Measurements from ENCODE around the gene FNDC3B. TPM values are rescaled to one million over a fixed set of nuclear protein-coding genes. Genes with fewer than 3 reads are reported as not detected.

FNDC3B gene
- total RNA-seq, 1 donor from 2014 or later, result 29.0 TPM

DNA sequence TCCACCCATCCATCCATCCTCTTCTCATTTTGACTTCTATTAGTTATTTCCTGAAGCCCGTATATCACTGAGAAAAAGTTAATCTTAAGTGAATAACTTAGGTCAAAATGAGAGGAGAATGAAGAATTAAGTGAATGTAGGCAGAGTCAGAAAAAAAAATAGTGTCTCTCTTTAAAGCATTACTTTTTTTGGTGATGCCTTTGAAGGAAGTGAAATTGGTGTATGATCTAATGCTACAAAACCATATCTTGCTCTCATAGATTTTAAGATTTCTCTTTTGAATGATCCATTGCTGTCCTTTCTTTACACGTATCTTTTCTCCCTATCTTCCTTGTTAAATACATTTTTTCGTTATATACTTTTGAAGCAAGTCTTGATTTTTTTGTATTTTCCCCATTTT is 23.4 kb downstream of the FNDC3B start:
- intact Hi-C loops (cut with micrococcal nuclease), result no loop called here
- Mint-ChIP-seq H3K4me1 (ENCODE audit: low read depth) (peaks cover 49% of the 10 kb centered on the region), H3K27ac (no peak overlapping the region), H3K9me3 (peaks cover 3% of the 10 kb centered on the region), H3K27me3 (ENCODE audit: insufficient read depth) (no peaks in the 10 kb centered on the region), H3K36me3 (ENCODE audit: low read depth) (peaks cover 7% of the 10 kb centered on the region), H3K4me3 (no peak overlapping the region)
- no peak for DNase-seq (ENCODE audit: low spot score)

DNA sequence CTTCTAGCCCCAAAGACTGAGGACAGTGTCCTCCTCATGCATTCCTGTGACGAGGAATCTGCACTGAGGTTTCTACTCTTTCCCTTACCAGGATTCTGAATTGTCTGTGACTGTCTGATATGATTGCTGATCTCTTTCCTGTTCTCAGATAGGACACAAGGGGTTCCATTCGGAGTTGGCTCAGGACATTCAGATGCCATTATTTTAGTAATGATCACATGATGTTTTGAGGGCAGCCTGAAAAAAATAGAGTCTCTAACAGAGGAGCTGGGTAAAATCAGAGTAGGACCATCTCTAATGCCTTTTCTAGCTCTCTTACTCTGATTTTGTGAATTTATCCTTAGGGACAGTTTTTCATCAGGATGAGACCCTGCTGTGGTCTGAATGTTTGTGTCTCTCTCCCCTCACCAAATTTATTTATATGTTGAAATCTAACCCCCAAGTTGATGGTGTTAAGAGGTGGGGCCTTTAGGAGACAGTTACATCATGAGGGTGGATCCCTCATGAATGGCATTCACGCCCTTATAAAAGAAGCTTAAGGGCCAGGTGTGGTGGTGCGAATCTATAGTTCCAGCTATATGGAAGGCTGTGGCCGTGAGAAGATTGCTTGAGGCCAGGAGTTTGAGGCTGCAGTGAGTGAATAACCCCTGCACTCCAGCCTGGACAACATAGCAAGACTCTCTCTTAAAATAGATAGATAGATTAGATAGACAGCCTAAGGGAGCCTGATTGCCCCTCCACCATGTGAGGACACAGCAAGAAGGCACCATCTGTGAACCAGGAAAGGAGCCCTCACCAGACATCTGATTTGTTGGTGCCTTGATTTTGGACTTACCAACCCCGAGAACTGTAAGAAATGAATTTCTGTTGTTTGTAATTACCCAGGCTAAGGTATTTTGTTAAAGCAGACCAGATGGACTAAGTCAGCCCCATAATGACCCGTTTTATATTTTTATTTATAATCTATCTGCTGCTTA is 24.4 kb downstream of the FNDC3B start:
- H3K27me3 Mint-ChIP-seq (ENCODE audit: insufficient read depth), result no peaks in the 10 kb centered on the region
- intact Hi-C loops (cut with micrococcal nuclease), result no loop called here

DNA sequence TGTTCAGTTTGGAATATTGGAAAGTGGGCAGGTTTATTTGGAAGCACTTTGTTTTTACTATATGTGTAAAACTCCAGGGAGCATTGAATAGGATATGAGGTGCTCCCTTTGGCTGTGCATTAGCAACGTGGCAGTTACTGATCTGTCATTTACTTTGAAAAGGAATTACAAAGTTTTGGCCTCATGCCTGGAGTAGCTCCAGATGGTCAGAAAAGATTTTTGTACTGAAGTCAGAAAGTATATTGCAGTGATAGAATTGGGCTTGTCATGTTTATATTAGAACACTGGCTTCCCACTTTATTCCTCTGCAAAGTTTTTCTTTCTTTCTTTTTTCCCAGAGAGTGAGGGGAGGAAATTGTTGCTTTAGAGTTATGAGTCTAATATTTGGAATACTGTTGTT is 26.1 kb downstream of the FNDC3B start:
- no peak for DNase-seq (ENCODE audit: low spot score)

More for the DNA sequence above, 24.4 kb downstream of the FNDC3B start:
- no peak overlapping the region for H3K4me3 Mint-ChIP-seq
- peaks cover 3% of the 10 kb centered on the region for H3K9me3 Mint-ChIP-seq
- peaks cover 7% of the 10 kb centered on the region for H3K36me3 Mint-ChIP-seq (ENCODE audit: low read depth)
- no peak overlapping the region for H3K27ac Mint-ChIP-seq
- no peak for DNase-seq (ENCODE audit: low spot score)
- H3K4me1 Mint-ChIP-seq (ENCODE audit: low read depth), result peaks cover 49% of the 10 kb centered on the region

DNA sequence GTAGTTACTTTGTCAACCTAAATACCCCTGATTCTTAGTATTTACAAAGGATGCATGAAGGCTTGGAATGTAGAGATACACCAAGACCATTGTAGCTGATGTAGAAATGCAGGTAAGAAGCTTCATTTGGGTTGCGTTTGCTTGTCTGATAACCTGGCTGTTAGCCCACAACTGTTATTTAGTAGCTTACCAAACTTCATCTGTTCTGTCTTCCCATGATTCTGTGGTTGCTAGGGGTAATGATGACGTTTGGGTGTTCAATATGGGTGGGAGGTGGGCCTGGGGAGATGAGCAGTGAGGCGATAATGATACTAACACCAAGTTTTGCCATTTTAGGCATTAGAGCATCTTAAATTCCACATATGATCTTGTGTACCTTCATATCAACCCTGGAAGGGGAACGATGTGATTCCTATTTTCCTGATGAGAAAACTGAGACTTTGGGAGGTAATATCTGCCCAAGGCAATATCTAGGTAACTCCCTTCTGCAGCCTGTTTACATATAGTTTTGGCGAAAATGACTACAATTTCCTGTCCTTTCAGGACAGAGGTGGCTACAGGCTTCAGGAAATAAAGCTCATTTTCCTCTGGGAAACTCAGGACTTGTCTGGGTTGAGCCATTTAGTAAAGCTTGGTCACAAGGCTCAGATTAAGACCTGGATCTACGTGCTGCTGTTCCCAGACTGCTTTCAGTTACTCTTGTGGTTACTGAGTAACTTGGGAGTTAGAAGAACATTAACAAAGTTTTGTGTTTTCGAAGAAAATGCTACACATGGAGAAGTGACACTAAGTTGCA is 26.8 kb downstream of the FNDC3B start:
- H3K4me3 Mint-ChIP-seq, result no peak overlapping the region
- H3K9me3 Mint-ChIP-seq, result peaks cover 3% of the 10 kb centered on the region
- H3K4me1 Mint-ChIP-seq (ENCODE audit: low read depth), result peaks cover 49% of the 10 kb centered on the region
- no peaks in the 10 kb centered on the region for H3K27me3 Mint-ChIP-seq (ENCODE audit: insufficient read depth)
- H3K27ac Mint-ChIP-seq, result no peak overlapping the region
- peaks cover 6% of the 10 kb centered on the region for H3K36me3 Mint-ChIP-seq (ENCODE audit: low read depth)
- no peak for DNase-seq (ENCODE audit: low spot score)
- intact Hi-C loops (cut with micrococcal nuclease), result no loop called here

More for the DNA sequence above, 26.1 kb downstream of the FNDC3B start:
- peaks cover 49% of the 10 kb centered on the region for H3K4me1 Mint-ChIP-seq (ENCODE audit: low read depth)
- H3K27ac Mint-ChIP-seq, result no peak overlapping the region
- H3K27me3 Mint-ChIP-seq (ENCODE audit: insufficient read depth), result no peaks in the 10 kb centered on the region
- peaks cover 3% of the 10 kb centered on the region for H3K9me3 Mint-ChIP-seq
- H3K36me3 Mint-ChIP-seq (ENCODE audit: low read depth), result peaks cover 7% of the 10 kb centered on the region
- H3K4me3 Mint-ChIP-seq, result no peak overlapping the region
- intact Hi-C loops (cut with micrococcal nuclease), result no loop called here

DNA sequence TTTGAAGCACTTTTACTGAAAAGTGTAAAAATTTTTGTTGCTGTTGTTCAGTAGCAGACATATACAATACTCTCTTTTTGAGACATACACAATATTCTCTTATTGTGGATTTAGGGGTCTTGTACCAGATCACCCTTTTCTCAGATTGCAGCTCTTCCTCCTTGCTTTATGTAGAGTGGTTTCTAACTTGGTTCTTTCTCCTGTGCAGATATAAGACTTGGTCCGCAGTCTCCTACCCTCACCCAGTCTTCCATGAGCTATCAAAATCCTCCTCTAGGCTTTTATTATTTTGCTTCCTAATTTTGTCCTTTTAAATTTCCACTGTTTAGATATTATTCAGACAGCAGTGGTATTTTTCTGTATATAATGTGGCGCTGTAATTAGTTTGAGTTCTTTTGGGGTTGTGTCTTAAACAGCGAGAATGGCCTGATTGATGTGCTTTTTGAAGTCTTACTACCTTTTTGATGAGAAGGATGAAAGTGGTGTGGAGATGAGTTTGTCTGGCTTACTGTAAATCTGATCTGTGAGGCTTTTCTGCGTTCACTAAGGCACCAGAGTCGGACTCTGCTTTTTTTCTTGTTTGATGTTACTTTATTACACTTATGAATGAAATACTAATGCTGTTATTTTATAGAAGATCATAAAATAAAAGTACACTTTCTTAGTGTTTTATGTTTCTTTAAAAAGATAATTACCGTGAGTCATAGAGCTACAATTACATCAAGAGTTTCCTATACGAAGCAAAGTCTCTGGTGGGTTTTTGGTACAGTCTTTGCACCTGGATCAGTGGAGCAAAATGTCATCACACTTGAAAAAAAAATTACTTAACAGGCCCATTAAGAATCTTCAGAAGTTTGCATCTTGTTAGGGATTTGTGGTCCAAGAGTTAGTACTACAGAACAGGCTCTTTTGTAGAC is 27.8 kb downstream of the FNDC3B start:
- no peak for DNase-seq (ENCODE audit: low spot score)
- Mint-ChIP-seq H3K36me3 (ENCODE audit: low read depth) (peaks cover 6% of the 10 kb centered on the region), H3K27me3 (ENCODE audit: insufficient read depth) (no peaks in the 10 kb centered on the region), H3K4me3 (no peak overlapping the region), H3K27ac (no peak overlapping the region), H3K4me1 (ENCODE audit: low read depth) (peaks cover 42% of the 10 kb centered on the region), H3K9me3 (peaks cover 3% of the 10 kb centered on the region)
- intact Hi-C loops (cut with micrococcal nuclease), result no loop called here

DNA sequence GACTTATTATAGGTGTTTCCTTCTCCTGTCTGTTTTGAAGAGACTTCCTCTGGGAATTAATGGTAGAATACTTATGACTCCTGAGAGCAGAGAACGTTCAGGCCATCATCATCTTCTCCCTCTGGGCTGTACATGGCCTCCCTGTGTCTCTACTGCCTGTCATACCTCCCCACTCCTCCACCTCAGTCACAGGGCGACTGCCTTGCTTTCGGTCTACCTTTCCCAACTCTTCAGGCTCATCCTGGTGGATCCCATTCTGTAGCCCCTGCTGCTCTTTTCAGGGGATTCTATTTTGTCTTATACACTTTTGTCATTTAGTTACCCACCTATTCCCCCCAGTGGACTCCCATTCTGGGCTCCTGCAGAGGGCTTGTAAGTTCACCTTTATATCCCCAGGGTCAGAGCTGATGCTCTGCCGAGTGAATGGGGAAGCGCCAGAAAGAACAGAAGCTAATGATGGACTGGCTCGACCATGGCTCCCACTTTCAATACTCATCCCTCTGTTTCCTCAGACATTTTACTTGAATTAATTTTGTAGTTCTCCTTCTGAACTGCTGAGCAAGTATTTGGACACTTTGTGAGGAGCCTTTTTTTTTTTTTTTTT is 28.6 kb downstream of the FNDC3B start:
- intact Hi-C loops (cut with micrococcal nuclease), result no loop called here

DNA sequence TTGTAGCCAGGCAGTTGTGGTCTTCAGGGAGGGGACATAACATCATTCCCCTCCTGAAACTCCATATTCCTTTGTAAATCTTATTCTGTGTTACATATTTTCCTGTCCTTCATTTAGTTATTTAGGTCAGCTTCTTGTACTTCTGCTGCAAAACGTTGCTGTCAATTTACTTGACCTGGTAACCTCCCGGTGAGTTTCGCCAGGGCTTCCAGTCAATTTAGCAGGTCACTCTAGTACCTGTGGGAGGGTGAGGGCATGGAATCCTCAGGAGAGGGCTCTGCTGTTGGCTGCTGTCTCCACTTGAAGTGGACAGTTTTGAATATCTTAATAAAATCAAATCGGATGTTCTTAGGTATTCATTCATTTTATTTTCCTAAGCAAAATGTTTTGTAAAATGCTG is 29.6 kb downstream of the FNDC3B start:
- DNase-seq (ENCODE audit: low spot score), result no peak
- peaks cover 4% of the 10 kb centered on the region for H3K36me3 Mint-ChIP-seq (ENCODE audit: low read depth)
- peaks cover 2% of the 10 kb centered on the region for H3K9me3 Mint-ChIP-seq
- H3K4me1 Mint-ChIP-seq (ENCODE audit: low read depth), result peaks cover 31% of the 10 kb centered on the region
- H3K27me3 Mint-ChIP-seq (ENCODE audit: insufficient read depth), result no peaks in the 10 kb centered on the region
- H3K4me3 Mint-ChIP-seq, result no peak overlapping the region
- no peak overlapping the region for H3K27ac Mint-ChIP-seq
- intact Hi-C loops (cut with micrococcal nuclease), result no loop called here

More for the DNA sequence above, 28.6 kb downstream of the FNDC3B start:
- DNase-seq (ENCODE audit: low spot score), result no peak
- Mint-ChIP-seq H3K4me3 (no peak overlapping the region), H3K4me1 (ENCODE audit: low read depth) (peaks cover 34% of the 10 kb centered on the region), H3K9me3 (peaks cover 3% of the 10 kb centered on the region), H3K27ac (no peak overlapping the region), H3K36me3 (ENCODE audit: low read depth) (peaks cover 5% of the 10 kb centered on the region), H3K27me3 (ENCODE audit: insufficient read depth) (no peaks in the 10 kb centered on the region)

DNA sequence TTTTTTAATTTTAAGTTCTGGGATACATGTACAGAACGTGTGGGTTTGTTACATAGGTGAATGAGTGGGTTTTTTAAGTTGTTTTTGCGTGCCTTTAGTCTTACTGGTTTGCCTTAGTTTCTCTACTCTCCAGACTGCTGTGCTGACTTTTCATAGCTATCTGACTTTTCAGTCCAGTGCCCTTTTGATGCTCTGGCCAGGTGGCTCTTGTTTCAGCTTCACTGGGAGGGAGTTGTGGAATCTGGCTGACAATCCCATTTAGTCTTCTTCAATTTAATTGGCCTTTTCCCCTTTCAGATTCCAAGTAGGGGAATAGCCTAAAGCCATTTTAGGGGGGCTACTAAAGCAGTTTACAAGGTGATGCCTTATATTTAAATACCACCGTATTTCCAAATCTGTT is 30.1 kb downstream of the FNDC3B start:
- intact Hi-C loops (cut with micrococcal nuclease), result no loop called here
- Mint-ChIP-seq H3K36me3 (ENCODE audit: low read depth) (peaks cover 4% of the 10 kb centered on the region), H3K27me3 (ENCODE audit: insufficient read depth) (no peaks in the 10 kb centered on the region), H3K4me1 (ENCODE audit: low read depth) (peaks cover 32% of the 10 kb centered on the region), H3K27ac (no peak overlapping the region), H3K9me3 (no peaks in the 10 kb centered on the region), H3K4me3 (no peak overlapping the region)
- DNase-seq (ENCODE audit: low spot score), result no peak

DNA sequence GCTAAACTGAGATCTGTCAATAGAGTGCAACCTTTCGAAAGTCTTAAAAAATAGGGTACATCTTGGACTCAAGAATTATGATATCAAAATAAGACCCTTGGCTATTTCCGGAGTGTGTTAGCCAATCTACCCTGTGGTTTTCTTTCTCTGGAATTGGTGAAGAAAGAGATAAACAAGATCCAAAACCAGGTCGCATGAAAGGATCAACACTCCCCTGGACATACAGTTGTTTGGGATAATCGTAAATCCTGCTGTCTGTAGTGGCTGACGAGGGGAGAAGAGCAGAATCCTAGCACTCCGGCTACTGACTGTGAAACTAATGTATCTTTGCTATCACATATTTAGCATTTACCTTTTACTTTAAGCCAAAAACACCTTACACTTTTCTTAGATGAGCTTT is 30.9 kb downstream of the FNDC3B start:
- Mint-ChIP-seq H3K4me3 (no peak overlapping the region), H3K27me3 (ENCODE audit: insufficient read depth) (no peaks in the 10 kb centered on the region), H3K36me3 (ENCODE audit: low read depth) (peaks cover 4% of the 10 kb centered on the region), H3K27ac (no peak overlapping the region), H3K9me3 (no peaks in the 10 kb centered on the region), H3K4me1 (ENCODE audit: low read depth) (peaks cover 32% of the 10 kb centered on the region)
- no peak for DNase-seq (ENCODE audit: low spot score)
- intact Hi-C loops (cut with micrococcal nuclease), result no loop called here

DNA sequence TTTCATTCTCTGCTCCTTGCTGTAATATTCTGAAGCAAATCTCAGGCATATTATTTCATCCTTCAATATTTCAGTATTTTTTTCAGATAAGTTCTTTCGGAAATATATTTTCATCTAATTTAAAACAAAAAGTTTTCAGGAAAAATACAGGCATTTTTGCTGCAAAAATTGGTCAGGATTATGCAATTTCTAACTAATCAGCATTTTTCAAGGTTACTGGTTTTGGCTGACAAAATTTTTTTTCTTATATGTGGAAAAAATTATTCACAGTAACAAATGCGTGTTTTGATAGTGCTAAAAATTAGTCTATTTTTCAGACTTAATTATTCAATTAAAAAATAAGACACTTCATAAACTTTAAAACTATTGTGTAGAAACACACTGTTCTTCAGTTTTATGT is 31.4 kb downstream of the FNDC3B start:
- H3K36me3 Mint-ChIP-seq (ENCODE audit: low read depth), result peaks cover 7% of the 10 kb centered on the region
- no peaks in the 10 kb centered on the region for H3K27me3 Mint-ChIP-seq (ENCODE audit: insufficient read depth)
- peaks cover 27% of the 10 kb centered on the region for H3K4me1 Mint-ChIP-seq (ENCODE audit: low read depth)
- H3K4me3 Mint-ChIP-seq, result no peak overlapping the region
- H3K9me3 Mint-ChIP-seq, result peaks cover 2% of the 10 kb centered on the region
- intact Hi-C loops (cut with micrococcal nuclease), result no loop called here
- no peak for DNase-seq (ENCODE audit: low spot score)
- no peak overlapping the region for H3K27ac Mint-ChIP-seq

DNA sequence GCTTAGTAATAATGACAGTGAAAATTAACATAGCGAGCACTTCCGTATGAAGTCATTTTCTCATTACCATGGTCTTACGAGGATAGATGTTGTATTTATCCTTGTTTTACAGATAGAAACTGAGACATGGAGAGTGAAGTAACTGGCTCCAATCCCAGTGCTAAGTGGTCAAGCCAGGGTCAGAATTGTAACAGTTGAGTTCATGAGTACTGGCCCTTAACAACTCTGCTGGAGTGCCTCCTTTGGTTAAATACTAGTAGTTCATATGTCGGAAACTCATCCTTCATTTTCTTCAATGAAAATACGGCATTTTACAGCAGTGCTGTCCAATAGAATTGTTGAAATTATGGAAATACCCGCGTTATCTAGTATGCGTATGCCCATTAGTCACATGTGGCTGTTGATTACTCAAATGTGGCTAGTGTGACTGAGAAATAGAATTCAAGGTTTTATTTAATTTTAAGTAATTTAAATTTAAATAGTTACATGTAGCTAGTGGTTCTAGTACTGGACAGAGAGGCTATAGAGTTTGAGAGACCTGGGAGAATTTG is 32.5 kb downstream of the FNDC3B start:
- H3K36me3 Mint-ChIP-seq (ENCODE audit: low read depth), result peaks cover 8% of the 10 kb centered on the region
- no peak overlapping the region for H3K4me3 Mint-ChIP-seq
- intact Hi-C loops (cut with micrococcal nuclease), result no loop called here
- peaks cover 4% of the 10 kb centered on the region for H3K9me3 Mint-ChIP-seq
- peaks cover 16% of the 10 kb centered on the region for H3K4me1 Mint-ChIP-seq (ENCODE audit: low read depth)
- DNase-seq (ENCODE audit: low spot score), result no peak
- H3K27me3 Mint-ChIP-seq (ENCODE audit: insufficient read depth), result no peaks in the 10 kb centered on the region
- no peak overlapping the region for H3K27ac Mint-ChIP-seq

DNA sequence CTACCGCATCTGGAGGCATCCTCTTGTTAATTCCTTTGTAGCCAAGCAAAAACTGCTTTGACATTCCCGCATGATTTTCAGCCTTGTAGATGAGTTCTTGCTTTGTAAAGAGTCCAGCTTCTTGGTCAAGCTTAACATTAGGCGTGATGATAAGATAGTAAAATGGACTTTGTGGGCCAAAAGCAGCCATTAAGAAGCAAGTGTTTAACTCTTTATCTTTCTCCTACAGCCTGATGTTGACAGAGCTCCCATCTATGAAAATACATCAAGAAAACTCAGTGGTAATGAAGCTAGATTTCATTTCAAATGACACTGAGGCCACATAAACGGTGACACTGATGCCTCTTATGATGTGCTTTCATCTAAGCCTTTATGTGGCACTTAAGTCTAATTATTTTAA is 33.2 kb downstream of the FNDC3B start:
- DNase-seq (ENCODE audit: low spot score), result no peak
- H3K4me1 Mint-ChIP-seq (ENCODE audit: low read depth), result peaks cover 9% of the 10 kb centered on the region
- H3K36me3 Mint-ChIP-seq (ENCODE audit: low read depth), result peaks cover 6% of the 10 kb centered on the region
- H3K27ac Mint-ChIP-seq, result no peak overlapping the region
- no peak overlapping the region for H3K4me3 Mint-ChIP-seq
- no peaks in the 10 kb centered on the region for H3K27me3 Mint-ChIP-seq (ENCODE audit: insufficient read depth)
- intact Hi-C loops (cut with micrococcal nuclease), result no loop called here
- H3K9me3 Mint-ChIP-seq, result peaks cover 4% of the 10 kb centered on the region

Data from activated T-helper 1 cell treated with anti-CD3 and anti-CD28 coated beads, Interleukin-12 subunit alpha, Interleukin-12 subunit beta, Interleukin-2, Interleukin-4 antibody, amounts not matched to agents 30 ng/mL and 10 ng/mL and 1 ng/mL, durations not matched to agents 14 hours and 24 hours and 36 hours (primary cell).